GM04503 (cell line): ENCODE results near the gene CPED1.
"Not testable (repeated sequence)": the region's sequence is repeated elsewhere in the genome, so short reads cannot be mapped to it uniquely, and the experiment has no call there.

Experiments used
- DNase-seq: peaks from one replicate; pipeline ENCODE4 v3.0.0-alpha.2; 2012; ENCODE audit warnings: low read depth

The CPED1 gene

GRCh38 chr7:121186746-121187145 lies 198.2 kb downstream of the CPED1 start:
- no peak for DNase-seq

GRCh38 chr7:121187222-121187621 lies 198.7 kb downstream of the CPED1 start:
- DNase-seq = no peak

- DNase-seq = no peak
These were observed 199.2 kb downstream of the CPED1 start for GRCh38 chr7:121187676-121188075.

GRCh38 chr7:121192834-121193233 lies 204.3 kb downstream of the CPED1 start:
- no peak for DNase-seq

GRCh38 chr7:121195010-121195409 lies 206.5 kb downstream of the CPED1 start:
- no peak for DNase-seq

GRCh38 chr7:121195874-121196273 lies 207.4 kb downstream of the CPED1 start:
- no peak for DNase-seq

- DNase-seq = no peak
These were observed 207.8 kb downstream of the CPED1 start for GRCh38 chr7:121196286-121196685.

- no peak for DNase-seq
These were observed 208.9 kb downstream of the CPED1 start for GRCh38 chr7:121197455-121197854.

- no peak for DNase-seq
These were observed 210.0 kb downstream of the CPED1 start for GRCh38 chr7:121198502-121198901.

GRCh38 chr7:121202125-121202524 lies 213.6 kb downstream of the CPED1 start:
- DNase-seq = no peak

- no peak for DNase-seq
These were observed 214.3 kb downstream of the CPED1 start for GRCh38 chr7:121202834-121203233.

- DNase-seq = peak; percentile 8
These were observed 216.0 kb downstream of the CPED1 start for GRCh38 chr7:121204537-121204936.

GRCh38 chr7:121205777-121206176 lies 217.3 kb downstream of the CPED1 start:
- DNase-seq = no peak

- DNase-seq = no peak
These were observed 222.7 kb downstream of the CPED1 start for GRCh38 chr7:121211253-121211652.

- DNase-seq = no peak
These were observed 223.5 kb downstream of the CPED1 start for GRCh38 chr7:121212036-121212435.

GRCh38 chr7:121214657-121215056 lies 226.1 kb downstream of the CPED1 start:
- DNase-seq = no peak

- no peak for DNase-seq
These were observed 230.5 kb downstream of the CPED1 start for GRCh38 chr7:121219026-121219425.

- DNase-seq = not testable (repeated sequence)
These were observed 232.6 kb downstream of the CPED1 start for GRCh38 chr7:121221108-121221507.

- DNase-seq = no peak
These were observed 240.3 kb downstream of the CPED1 start for GRCh38 chr7:121228779-121229178.

GRCh38 chr7:121235201-121235600 lies 246.7 kb downstream of the CPED1 start:
- DNase-seq = no peak

- no peak for DNase-seq
These were observed 249.1 kb downstream of the CPED1 start for GRCh38 chr7:121237601-121238000.

GRCh38 chr7:121244120-121244870 lies 255.8 kb downstream of the CPED1 start:
- no peak for DNase-seq

GRCh38 chr7:121251367-121251766 lies 262.9 kb downstream of the CPED1 start:
- not testable (repeated sequence) for DNase-seq

- DNase-seq = not testable (repeated sequence)
These were observed 264.2 kb downstream of the CPED1 start for GRCh38 chr7:121252523-121253235.
